Lower leg skin (tissue), 4 donors: ENCODE data around the gene FHL2. TPM values are rescaled to one million over a fixed set of nuclear protein-coding genes. Genes with fewer than 3 reads are reported as not detected.

ENCODE experiments used
- DNase-seq, 2 donors: peaks; one replicate each; pipeline ENCODE4 v3.0.0-alpha.2; 2019; ENCODE audit warnings: low spot score in 2 of 2
- H3K4me3 ChIP-seq: fragments of 200-600 bp; sonication (generic); 2 replicates; pipeline ENCODE4 v1.5.1; 2017; ENCODE audit warnings: mild to moderate bottlenecking, low read depth; ENCODE audit not compliant: poor library complexity, severe bottlenecking
- POLR2A ChIP-seq, 2 donors: fragments of 450-650 bp; IDR thresholded peaks; one replicate each; pipeline ENCODE4 v1.6.1; 2016 to 2017; ENCODE audit warnings: antibody characterized with exemption in 2 of 2, mild to moderate bottlenecking in 1 of 2, moderate library complexity in 1 of 2
- WGBS, 2 donors: methylation state at CpG; one replicate each; pipeline ENCODE4 v1.1.5; 2018; 5-methylcytosine and 5-hydroxymethylcytosine counted together
- intact Hi-C: fragments of 100-400 bp; cut with DNase I; formaldehyde crosslinking; loops from one replicate; pipeline ENCODE4 v1.15.0; 2023; ENCODE audit warnings: low total_unique reads
- total RNA-seq, 4 donors: library from RNA; depleted of rRNA; stranded (reverse); fragments of >200 nt; gene quantifications; one replicate each; pipeline ENCODE4 v1.1.0, GENCODE V29; 2016
- TF ChIP-seq, protein P1 (sequence below), 3 donors: fragments of 450-650 bp; IDR thresholded peaks; one replicate each; pipeline ENCODE4 v1.5.1; 2016; ENCODE audit warnings: antibody characterized with exemption in 3 of 3, mild to moderate bottlenecking in 3 of 3, moderate library complexity in 2 of 3

The FHL2 gene
- total RNA-seq, 4 donors from 2014 or later, result 48.3 to 67.3 (median 49.3) TPM

DNA sequence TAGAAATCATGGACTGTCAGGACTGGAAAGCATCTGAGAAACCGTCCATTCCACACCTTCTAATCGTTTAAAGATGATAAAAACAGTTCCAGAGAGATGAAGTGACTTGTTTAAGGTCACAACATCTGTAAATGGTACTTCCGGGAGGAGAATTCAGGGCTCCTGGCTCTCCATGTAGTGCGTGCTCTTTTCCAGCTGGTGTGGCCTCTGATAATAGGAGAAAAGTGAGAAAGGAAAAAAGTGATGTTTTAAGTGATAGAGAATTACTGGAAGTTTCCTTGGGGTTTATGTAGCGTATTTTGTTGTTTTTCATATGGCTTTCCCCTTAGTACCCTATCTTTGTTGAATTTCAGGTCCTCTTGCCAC, 60.8 kb downstream of the FHL2 start:
- intact Hi-C loops, result no loop called here

GRCh38 chr2:105337122-105338019, 61.5 kb downstream of the FHL2 start, which contains the start of gene C2orf49:
Gene C2orf49, plus strand, starts transcription at chr2:105337540. Its CDS starts 48 bp downstream, at chr2:105337588.
- peak; percentile 81 to 97 for DNase-seq
- intact Hi-C loops, result no loop called here
- TF ChIP-seq, protein P1, sequence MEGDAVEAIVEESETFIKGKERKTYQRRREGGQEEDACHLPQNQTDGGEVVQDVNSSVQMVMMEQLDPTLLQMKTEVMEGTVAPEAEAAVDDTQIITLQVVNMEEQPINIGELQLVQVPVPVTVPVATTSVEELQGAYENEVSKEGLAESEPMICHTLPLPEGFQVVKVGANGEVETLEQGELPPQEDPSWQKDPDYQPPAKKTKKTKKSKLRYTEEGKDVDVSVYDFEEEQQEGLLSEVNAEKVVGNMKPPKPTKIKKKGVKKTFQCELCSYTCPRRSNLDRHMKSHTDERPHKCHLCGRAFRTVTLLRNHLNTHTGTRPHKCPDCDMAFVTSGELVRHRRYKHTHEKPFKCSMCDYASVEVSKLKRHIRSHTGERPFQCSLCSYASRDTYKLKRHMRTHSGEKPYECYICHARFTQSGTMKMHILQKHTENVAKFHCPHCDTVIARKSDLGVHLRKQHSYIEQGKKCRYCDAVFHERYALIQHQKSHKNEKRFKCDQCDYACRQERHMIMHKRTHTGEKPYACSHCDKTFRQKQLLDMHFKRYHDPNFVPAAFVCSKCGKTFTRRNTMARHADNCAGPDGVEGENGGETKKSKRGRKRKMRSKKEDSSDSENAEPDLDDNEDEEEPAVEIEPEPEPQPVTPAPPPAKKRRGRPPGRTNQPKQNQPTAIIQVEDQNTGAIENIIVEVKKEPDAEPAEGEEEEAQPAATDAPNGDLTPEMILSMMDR (IDR thresholded peaks at IDR 0.05), result no peak
- 0% methylated on average over 33 to 50 of the region's 58 CpGs for WGBS, 2 donors
- H3K4me3 ChIP-seq, result peak within 1 kb of the TSS; percentile 72

More for the DNA sequence above, 60.8 kb downstream of the FHL2 start:
- DNase-seq, result no peak
- WGBS, 2 donors, result 5 to 8% methylated on average over 5 of the region's 5 CpGs
- TF ChIP-seq, protein P1 (IDR thresholded peaks at IDR 0.05), result no peak
- no peak for TF ChIP-seq POLR2A (IDR thresholded peaks at IDR 0.05)
- peak overlapping the region; percentile 72 for H3K4me3 ChIP-seq

DNA sequence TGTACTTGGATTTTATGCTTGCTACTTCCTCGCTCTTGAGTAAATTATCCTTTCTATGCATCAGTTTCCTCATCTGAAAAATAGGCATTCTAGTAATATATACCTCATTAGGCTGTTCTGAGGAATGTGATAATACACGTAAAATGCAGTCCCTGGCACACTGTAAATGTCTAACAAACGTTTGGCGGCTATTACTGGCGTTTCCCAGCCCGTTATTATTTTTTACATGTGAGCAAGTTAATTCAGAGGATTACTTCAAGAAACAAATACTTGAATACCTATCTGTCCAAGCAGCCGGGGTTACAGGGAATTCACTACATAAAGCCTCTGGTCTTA, 62.1 kb downstream of the FHL2 start:
- WGBS, 2 donors, result 3 to 5% methylated on average over 7 of the region's 7 CpGs
- no peak for DNase-seq
- intact Hi-C loops, result no loop called here
- peak overlapping the region; percentile 72 for H3K4me3 ChIP-seq
- TF ChIP-seq, protein P1 (IDR thresholded peaks at IDR 0.05), result no peak
- TF ChIP-seq POLR2A (IDR thresholded peaks at IDR 0.05), result no peak

DNA sequence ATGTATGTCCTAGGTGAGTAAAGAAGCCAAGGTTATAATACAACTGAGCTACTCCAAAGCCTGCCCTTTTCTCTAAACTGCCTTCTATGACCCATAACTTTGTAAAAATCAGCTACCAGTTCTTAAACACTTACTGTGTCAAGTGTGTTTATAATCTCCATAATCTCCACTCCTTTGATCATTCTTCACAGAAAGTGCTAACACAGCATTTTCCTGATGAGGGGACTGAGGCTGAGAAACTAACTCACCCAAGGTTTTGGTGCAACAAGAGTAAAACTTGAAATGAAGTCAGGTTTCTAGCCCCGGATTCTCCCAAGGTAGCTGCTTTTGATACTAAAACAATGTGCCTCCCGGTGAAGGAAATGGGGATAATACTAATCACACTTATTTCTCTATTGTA, 63.4 kb downstream of the FHL2 start:
- no peak overlapping the region for H3K4me3 ChIP-seq
- intact Hi-C loops, result no loop called here
- 82 to 88% methylated on average over 2 of the region's 2 CpGs for WGBS, 2 donors
- TF ChIP-seq, protein P1 (IDR thresholded peaks at IDR 0.05), result no peak
- TF ChIP-seq POLR2A (IDR thresholded peaks at IDR 0.05), result no peak
- no peak for DNase-seq

- TF ChIP-seq POLR2A (IDR thresholded peaks at IDR 0.05), result no peak
- TF ChIP-seq, protein P1 (IDR thresholded peaks at IDR 0.05), result no peak
- WGBS, 2 donors, result 93 to 95% methylated on average over 4 of the region's 4 CpGs
- no peak overlapping the region for H3K4me3 ChIP-seq
- DNase-seq, result no peak
- intact Hi-C loops, result no loop called here
Measured at GRCh38 chr2:105334211-105334610, 64.6 kb downstream of the FHL2 start.
